PC-9 (cell line): ENCODE data around the gene VAT1. TPM values are rescaled to one million over a fixed set of nuclear protein-coding genes. Genes with fewer than 3 reads are reported as not detected.

Experiments used
- BruUV-seq: library from RNA; stranded (reverse); fragments of 400-500 nt; replicated peaks from 2 replicates; lab custom pipeline; 2021; lab: Mats Ljungman, UMichigan
- CTCF ChIA-PET: fragments of 300-600 bp; sonication (Branson Sonifier 250); formaldehyde crosslinking; loops from one replicate; lab custom pipeline; 2022; ENCODE audit warnings: antibody characterized with exemption; lab: Charles Lee
- POLR2A ChIA-PET: fragments of 300-600 bp; sonication (Branson Sonifier 250); formaldehyde crosslinking; loops from one replicate; lab custom pipeline; 2022; ENCODE audit warnings: antibody characterized with exemption; ENCODE audit not compliant: unreplicated experiment; lab: Charles Lee
- DNase-seq, 2 experiments: peaks; one replicate each; pipeline versions ENCODE4 v3.0.0 to v3.0.0-alpha.2; 2015 to 2022; ENCODE audit warnings: mixed read lengths in 1 of 2
- H2AFZ ChIP-seq: fragments of 200-600 bp; sonication (generic); 2 replicates; pipeline ENCODE4 v1.8.1; 2017; ENCODE audit warnings: antibody characterized with exemption
- H3F3A ChIP-seq: fragments of 200-600 bp; sonication (generic); 2 replicates; pipeline ENCODE4 v1.8.1; 2017; ENCODE audit warnings: antibody characterized with exemption, mild to moderate bottlenecking, low read depth; ENCODE audit not compliant: insufficient read depth
- H3K27ac ChIP-seq: fragments of 200-600 bp; sonication (generic); 2 replicates; pipeline ENCODE4 v1.6.1; 2016; ENCODE audit warnings: mixed run types
- H3K27me3 ChIP-seq: fragments of 200-600 bp; sonication (generic); 2 replicates; pipeline ENCODE4 v1.6.1; 2016; ENCODE audit warnings: low read depth, mixed run types; ENCODE audit not compliant: insufficient read depth
- H3K36me3 ChIP-seq: fragments of 200-600 bp; sonication (generic); 2 replicates; pipeline ENCODE4 v1.6.1; 2016; ENCODE audit warnings: low read depth, mixed run types
- H3K4me1 ChIP-seq: fragments of 200-600 bp; sonication (generic); replicated peaks from 2 replicates; pipeline ENCODE4 v1.6.1; 2016; ENCODE audit warnings: mixed run types; ENCODE audit not compliant: insufficient read depth
- H3K4me2 ChIP-seq: fragments of 200-600 bp; sonication (generic); 2 replicates; pipeline ENCODE4 v1.6.1; 2017; ENCODE audit warnings: mixed run types
- H3K4me3 ChIP-seq: fragments of 200-600 bp; sonication (generic); 2 replicates; pipeline ENCODE4 v1.6.1; 2016; ENCODE audit warnings: mixed run types
- H3K79me2 ChIP-seq: fragments of 200-600 bp; sonication (generic); 2 replicates; pipeline ENCODE4 v1.6.1; 2017; ENCODE audit warnings: low read depth, mixed run types
- H3K9me2 ChIP-seq: fragments of 200-600 bp; sonication (generic); 2 replicates; pipeline ENCODE4 v1.8.1; 2017; ENCODE audit warnings: mild to moderate bottlenecking; ENCODE audit not compliant: insufficient read depth
- H3K9me3 ChIP-seq: fragments of 200-600 bp; sonication (generic); 2 replicates; pipeline ENCODE4 v1.8.1; 2016; ENCODE audit warnings: low read depth; ENCODE audit not compliant: insufficient read depth
- H4K20me1 ChIP-seq: fragments of 200-600 bp; sonication (generic); 2 replicates; pipeline ENCODE4 v1.8.1; 2017; ENCODE audit not compliant: insufficient read depth
- CTCF ChIP-seq: fragments of 200-600 bp; sonication (generic); conservative IDR thresholded peaks from 2 replicates; pipeline ENCODE4 v1.6.1; 2017; ENCODE audit warnings: mixed run types, antibody characterized with exemption, mild to moderate bottlenecking, moderate library complexity
- EZH2 ChIP-seq: fragments of 200-600 bp; sonication (generic); IDR thresholded peaks from 2 replicates; pipeline ENCODE4 v1.8.0; 2017; ENCODE audit warnings: antibody characterized with exemption, low read depth
- intact Hi-C: fragments of 100-400 bp; cut with micrococcal nuclease; formaldehyde crosslinking; loops from one replicate; pipeline ENCODE4 v1.10.0; 2022; ENCODE audit not compliant: unreplicated experiment
- total RNA-seq: library from RNA; stranded (reverse); gene quantifications from 2 replicates; pipeline ENCODE4 v1.2.3, GENCODE V29; 2021

The VAT1 gene
- total RNA-seq, 1 experiment from 2014 or later: 220 TPM

GRCh38 chr17:42982266-42982665, 39.9 kb downstream of the VAT1 start:
- intact Hi-C loops: no loop called here
- no peak for DNase-seq
- H3K79me2 ChIP-seq: peaks cover 51% of the 10 kb centered on the region
- peak overlapping the region; percentile 81; the same call in 1 of the 2 replicates for H3K4me3 ChIP-seq
- peaks cover 20% of the 10 kb centered on the region for H3K4me1 ChIP-seq
- ChIA-PET POLR2A (no interaction called here), CTCF (interaction anchor here (0.6 kb wide), 1 partner anchor 109 kb away, joined by 3 read pairs; no protein-coding TSS in a partner anchor)
- H3K27me3 ChIP-seq: no peaks in the 10 kb centered on the region
- peaks cover 4% of the 10 kb centered on the region; the same call in 1 of the 2 replicates for H4K20me1 ChIP-seq
- peaks cover 11% of the 10 kb centered on the region; the same call in 1 of the 2 replicates for H3K36me3 ChIP-seq
- peak overlapping the region; percentile 95 for H3K4me2 ChIP-seq
- H3K9me2 ChIP-seq: no peaks in the 10 kb centered on the region
- BruUV-seq: no TSS peak
- no peak overlapping the region for H2AFZ ChIP-seq
- H3F3A ChIP-seq: peaks cover 4% of the 10 kb centered on the region; the same call in 1 of the 2 replicates
- TF ChIP-seq CTCF: no peak
- no peak for TF ChIP-seq EZH2
- 0 out of 2 replicates have a peak overlapping the region, but pooled peaks have one; percentile 37 for H3K27ac ChIP-seq
- no peaks in the 10 kb centered on the region for H3K9me3 ChIP-seq

- Histone ChIP-seq H3K27me3 (no peaks in the 10 kb centered on the region), H3K79me2 (peaks cover 47% of the 10 kb centered on the region), H3K36me3 (0 out of 2 replicates have a peak, but pooled peaks cover 4% of the 10 kb centered on the region), H3K27ac (peak overlapping the region; percentile 25; the same call in 1 of the 2 replicates), H3K9me2 (no peaks in the 10 kb centered on the region), H3K4me1 (peaks cover 20% of the 10 kb centered on the region), H3K4me2 (peak overlapping the region; percentile 95), H3K9me3 (no peaks in the 10 kb centered on the region), H3K4me3 (peak overlapping the region; percentile 81), H4K20me1 (peaks cover 4% of the 10 kb centered on the region; the same call in 1 of the 2 replicates), H2AFZ (peak overlapping the region; percentile 80), H3F3A (no peaks in the 10 kb centered on the region; the same call in 1 of the 2 replicates)
- BruUV-seq: no TSS peak
- CTCF ChIA-PET: no interaction called here
- TF ChIP-seq EZH2 (no peak), CTCF (no peak)
- POLR2A ChIA-PET: no interaction called here
- intact Hi-C loops: loop anchor here (1.0 kb wide), 1 partner anchor 9 kb away; no protein-coding TSS in a partner anchor
- peak in 1 of 2 experiments; percentile 29 for DNase-seq
Observed at GRCh38 chr17:42980766-42981397, 41.3 kb downstream of the VAT1 start.

GRCh38 chr17:42980274-42980765, 41.9 kb downstream of the VAT1 start, which contains the start of gene RUNDC1:
Gene RUNDC1, plus strand, starts transcription at chr17:42980565. Its CDS starts 12 bp downstream, at chr17:42980577.
- Histone ChIP-seq H3K4me2 (peak within 1 kb of the TSS; percentile 95), H3F3A (no peaks in the 10 kb centered on the region; the same call in 1 of the 2 replicates), H3K9me3 (no peaks in the 10 kb centered on the region), H2AFZ (peak within 1 kb of the TSS; percentile 80), H3K4me3 (peak within 1 kb of the TSS; percentile 81), H4K20me1 (peaks cover 4% of the 10 kb centered on the region; the same call in 1 of the 2 replicates), H3K27ac (peak within 1 kb of the TSS; percentile 25; the same call in 1 of the 2 replicates), H3K36me3 (0 out of 2 replicates have a peak, but pooled peaks cover 4% of the 10 kb centered on the region), H3K79me2 (peaks cover 44% of the 10 kb centered on the region), H3K4me1 (peaks cover 20% of the 10 kb centered on the region), H3K27me3 (no peaks in the 10 kb centered on the region), H3K9me2 (no peaks in the 10 kb centered on the region)
- DNase-seq: peak; percentile 80 to 90
- intact Hi-C loops: loop anchor here (1.0 kb wide), 1 partner anchor 10 kb away; no protein-coding TSS in a partner anchor
- ChIA-PET POLR2A (no interaction called here), CTCF (no interaction called here)
- TF ChIP-seq EZH2: no peak
- no peak for TF ChIP-seq CTCF
- BruUV-seq: no TSS peak
